Ramos (cell line): Measurements from ENCODE around the gene OR2T10.
"Not testable (repeated sequence)": the region's sequence is repeated elsewhere in the genome, so short reads cannot be mapped to it uniquely, and the experiment has no call there.

ENCODE experiments used
- in situ Hi-C: fragments of 300-500 bp; cut with MboI; formaldehyde crosslinking; loops from one replicate; pipeline ENCODE4 v1.14.3; 2022; ENCODE audit warnings: low sequenced_read_pairs; ENCODE audit not compliant: unreplicated experiment

Gene OR2T10

DNA sequence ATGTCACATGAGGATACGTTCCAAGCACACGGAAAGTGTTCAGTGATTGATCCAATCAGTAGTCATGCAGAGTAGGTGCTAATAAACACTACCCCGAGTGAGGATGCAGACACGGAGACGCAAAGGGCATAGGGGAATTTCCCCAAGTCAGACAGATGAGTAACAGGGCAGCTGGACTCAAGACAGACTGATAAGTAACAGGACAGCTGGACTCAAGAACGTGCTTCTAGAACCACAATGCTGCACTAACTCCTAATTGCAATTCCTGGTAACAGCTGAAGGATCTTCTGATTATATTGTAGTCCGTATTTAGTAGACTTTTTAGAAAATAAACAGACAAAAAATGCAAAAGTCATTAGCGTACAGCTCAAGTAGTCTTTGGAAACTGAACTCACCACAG lies 1.9 kb upstream of the OR2T10 start:
- in situ Hi-C loops = no loop called here

DNA sequence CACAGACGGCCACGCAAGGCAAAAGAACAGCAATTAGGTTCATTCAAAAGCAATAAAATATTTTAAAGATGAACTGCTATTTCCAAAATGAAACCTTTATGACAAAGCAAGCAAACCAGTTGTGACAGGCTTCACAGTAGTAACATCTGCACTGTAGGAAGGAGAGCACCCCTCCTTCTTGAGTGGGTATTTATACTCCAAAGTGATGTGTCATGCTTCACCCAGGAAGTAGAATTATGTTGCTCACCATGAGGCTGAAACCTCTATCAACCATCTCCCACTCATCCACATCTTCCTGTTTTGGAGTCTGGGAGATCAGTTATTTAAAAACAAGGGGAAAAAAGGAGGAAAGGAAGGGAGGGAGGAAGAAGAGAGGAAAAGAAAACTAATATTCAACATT lies 885 bp downstream of the OR2T10 start:
- in situ Hi-C loops = no loop called here

GRCh38 chr1:248593226-248593625 lies 4.3 kb downstream of the OR2T10 start:
- in situ Hi-C loops = no loop called here

DNA sequence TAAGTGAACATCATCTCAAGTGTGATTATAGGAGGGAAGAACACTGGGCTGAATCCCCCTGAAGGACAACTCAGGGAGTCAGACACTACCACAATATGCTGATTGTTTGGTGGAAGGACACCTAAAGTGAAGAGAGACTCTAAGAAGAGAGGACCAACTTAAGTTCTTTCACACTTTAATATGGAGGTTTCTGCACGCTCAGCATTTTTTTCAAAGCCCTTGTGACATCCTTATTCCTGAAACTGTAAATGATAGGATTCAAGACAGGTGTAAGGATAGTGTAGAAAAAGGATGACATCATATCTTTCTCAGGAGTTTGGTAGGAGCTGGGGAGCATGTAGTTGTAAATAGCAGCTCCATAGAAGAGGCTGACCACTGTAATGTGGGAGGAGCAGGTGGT lies 4.8 kb downstream of the OR2T10 start:
- in situ Hi-C loops = no loop called here

DNA sequence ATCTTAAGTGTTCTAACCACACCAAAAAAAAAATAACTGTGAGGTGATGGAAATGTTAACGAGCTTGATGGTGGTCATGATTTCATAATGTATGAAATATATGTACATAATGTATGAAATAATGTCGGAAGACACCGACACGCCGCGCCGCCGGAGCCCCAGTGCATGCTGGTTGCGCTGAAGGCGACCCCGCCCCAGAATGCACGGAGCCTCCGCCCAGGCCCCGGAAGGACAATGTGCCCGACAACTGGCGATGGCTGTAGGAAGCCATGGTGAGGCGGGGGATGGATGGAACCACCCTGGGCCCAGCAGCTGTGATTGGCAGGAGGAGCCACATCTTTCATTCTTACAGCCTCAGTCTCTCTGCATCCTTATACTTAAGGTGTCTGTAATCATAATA lies 7.4 kb downstream of the OR2T10 start:
- in situ Hi-C loops = no loop called here

DNA sequence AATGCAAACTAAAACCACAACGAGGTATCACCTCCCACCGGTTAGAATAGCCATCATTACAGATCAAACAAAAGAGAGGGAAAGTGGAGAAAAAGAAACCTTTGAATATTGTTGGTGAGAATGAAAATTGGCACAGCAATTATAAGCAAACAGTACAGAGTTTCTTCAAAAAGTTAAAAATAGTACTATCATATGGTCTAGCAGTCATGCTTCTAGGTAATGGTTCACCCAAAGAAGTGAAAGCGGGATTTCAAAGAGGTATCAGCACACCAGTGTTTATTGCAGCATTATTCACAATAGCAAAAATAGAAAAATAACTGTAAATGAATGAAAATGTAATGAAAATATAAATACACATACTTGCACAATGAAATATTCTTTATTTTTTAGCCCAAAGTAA lies 8.2 kb downstream of the OR2T10 start:
- in situ Hi-C loops = no loop called here

- in situ Hi-C loops = no loop called here
Measured at GRCh38 chr1:248585266-248585665, 12.2 kb downstream of the OR2T10 start.

DNA sequence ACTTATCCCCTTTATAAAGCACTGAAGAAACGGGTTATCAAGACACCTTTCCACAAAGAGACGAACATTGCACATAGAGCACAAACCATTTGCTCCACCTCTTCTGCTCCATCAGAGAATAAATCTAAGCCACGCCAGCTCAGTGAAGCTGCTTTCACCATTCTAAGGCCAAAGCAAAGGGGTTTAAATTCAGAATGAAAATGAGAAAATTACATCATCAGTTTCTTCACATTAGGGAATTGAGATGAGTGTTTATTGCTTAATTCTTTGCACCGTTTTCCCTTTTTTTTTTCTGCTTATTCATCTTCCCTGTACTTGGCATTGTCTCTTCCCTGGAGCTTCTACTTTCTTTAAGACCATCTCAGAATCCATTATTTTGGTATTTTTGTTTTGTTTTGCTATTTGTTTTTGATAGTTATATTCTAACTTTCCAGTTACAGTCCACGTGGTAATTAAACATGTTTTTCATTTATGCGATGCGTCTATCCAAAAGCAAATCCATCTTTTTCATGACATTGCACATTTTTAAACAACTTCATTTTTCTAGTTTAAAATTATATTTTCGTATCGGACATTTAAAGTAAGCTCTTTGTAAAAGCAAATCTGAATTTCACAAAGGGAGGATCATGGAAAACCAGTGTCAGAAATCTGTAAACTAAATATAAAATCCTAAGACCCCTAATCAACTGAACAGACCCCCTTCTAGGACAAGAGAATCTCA lies 21.1 kb downstream of the OR2T10 start:
- in situ Hi-C loops = no loop called here

- in situ Hi-C loops = not testable (repeated sequence)
Measured at GRCh38 chr1:248574657-248575056, 22.8 kb downstream of the OR2T10 start, which contains the start of gene OR2T34. Gene OR2T34, minus strand, starts transcription at chr1:248574757. Its CDS starts 0 bp downstream, at chr1:248574757.

DNA sequence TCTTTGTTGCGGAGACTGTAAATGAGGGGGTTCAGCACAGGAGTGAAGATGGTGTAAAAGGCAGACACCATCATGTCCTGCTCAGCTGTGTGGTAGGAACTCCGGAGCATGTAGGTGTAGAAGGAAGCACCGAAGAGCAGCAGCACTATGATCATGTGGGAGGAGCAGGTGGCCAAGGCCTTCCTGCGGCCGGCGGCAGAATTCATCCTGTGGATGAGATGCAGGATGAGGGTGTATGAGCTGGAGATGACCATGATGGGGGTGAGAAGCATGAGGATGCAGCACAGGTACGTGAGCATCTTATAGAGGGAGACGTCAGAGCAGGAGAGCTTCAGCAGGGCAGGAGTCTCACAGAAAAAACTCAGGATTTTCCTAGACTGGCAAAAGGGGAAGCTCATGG lies 23.6 kb downstream of the OR2T10 start:
- in situ Hi-C loops = not testable (repeated sequence)

DNA sequence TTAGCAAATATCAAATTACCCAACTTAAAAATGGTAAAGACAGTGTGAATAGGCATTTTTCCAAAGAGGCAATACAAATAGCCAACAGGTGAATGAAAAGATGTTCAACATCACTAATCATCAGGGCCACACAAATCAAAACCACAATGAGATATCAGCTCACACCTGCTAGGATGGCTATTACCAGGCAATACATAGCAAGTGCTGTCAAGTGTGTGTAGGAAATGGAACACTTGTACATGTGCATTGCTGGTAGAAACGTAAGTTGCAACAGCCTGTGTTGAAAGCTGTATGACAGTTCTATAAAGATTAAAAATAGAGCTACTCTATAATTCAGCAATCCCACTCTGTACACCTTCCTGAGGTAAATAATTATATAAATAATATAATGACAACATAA lies 25.5 kb downstream of the OR2T10 start:
- in situ Hi-C loops = not testable (repeated sequence)

DNA sequence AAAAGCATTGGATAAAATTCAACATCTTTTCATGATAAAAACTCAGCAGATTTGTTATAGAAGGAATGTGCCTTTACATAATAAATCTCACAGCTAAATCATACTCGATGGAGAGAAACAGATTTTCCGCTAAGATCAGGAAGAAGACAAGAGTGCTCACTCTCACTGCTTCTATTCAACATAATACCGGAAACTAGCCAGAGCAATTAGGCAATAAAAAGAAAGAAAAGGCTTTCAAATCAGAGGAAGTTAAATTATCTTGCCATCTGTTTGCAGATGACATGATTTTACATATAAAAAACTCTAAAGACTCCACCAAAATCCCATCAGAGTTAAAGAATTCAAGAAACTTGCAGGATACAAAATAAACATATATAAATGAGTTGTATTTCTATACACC lies 26.7 kb downstream of the OR2T10 start:
- in situ Hi-C loops = not testable (repeated sequence)

- in situ Hi-C loops = not testable (repeated sequence)
Measured at GRCh38 chr1:248569049-248569448, 28.5 kb downstream of the OR2T10 start.

GRCh38 chr1:248565530-248566373 lies 31.7 kb downstream of the OR2T10 start:
- in situ Hi-C loops = not testable (repeated sequence)

DNA sequence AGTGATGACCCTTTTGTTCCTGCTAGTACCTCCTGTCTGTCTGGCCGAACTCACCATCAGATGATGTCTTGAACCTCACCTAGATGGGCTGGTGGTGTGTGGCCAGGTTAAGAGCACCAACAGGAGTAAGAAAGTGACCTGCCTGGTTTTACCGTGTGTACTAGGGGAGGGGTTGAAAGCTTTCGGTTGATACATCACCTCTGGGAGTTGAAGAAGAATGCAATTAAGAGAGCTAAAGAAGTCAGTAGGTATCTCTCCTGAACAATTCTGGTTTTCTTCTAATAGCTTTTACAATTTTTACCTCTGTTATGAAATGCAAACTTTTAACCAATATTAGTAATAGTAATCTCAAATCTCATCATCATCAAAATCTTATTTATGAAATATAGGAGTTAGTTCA lies 34.8 kb downstream of the OR2T10 start, which contains the start of gene OR2T29:
TSS of gene OR2T29 (minus strand) at position 101 of the 400 bp plus-strand sequence. CDS start 3,281 bp downstream, outside the sequence.
- in situ Hi-C loops = not testable (repeated sequence)

GRCh38 chr1:248551027-248551426 lies 46.5 kb downstream of the OR2T10 start:
- in situ Hi-C loops = not testable (repeated sequence)

DNA sequence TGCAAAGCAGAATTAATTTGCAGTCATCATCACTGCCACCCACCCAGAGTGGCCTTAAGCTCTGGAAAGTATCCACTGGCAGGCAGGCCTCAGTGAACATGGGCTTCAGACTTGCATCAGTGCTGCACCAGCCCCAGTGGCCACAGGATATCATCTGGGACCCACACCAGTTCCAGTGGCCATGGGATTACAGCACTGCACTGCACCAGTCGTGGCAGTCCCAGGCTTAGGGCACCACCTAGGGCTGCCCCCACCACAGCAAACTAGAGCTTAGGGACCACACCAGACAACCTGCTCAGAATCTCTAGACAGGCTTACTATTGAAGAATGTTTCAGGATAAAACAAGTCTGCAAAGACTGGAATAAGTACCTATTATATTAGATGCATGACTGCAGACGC lies 50.1 kb downstream of the OR2T10 start:
- in situ Hi-C loops = not testable (repeated sequence)
